Measurements from ENCODE around the gene PPP1R16B. TPM values are rescaled to one million over a fixed set of nuclear protein-coding genes. Genes with fewer than 3 reads are reported as not detected.

PPP1R16B gene
- total and polyA plus RNA-seq, 3 donors from 2014 or later, result 1.2 to 3.7 (median 1.3) TPM

DNA sequence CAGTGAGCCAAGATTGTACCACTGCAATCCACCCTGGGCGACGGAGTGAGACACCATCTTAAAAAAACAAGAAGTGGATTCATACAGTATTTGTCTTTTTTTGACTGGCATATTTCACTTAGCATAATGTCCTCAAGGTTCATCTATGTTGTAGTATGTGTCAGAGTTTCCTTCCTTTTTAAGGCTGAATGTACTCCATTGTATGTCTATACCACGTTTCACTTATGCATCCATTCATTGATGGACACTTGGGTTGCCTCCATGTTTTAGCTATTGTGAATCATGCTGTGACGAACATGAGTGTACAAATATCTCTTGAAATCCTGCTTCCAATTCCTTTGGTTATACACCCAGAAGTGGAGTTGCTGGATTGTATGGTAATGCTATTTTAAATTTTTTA lies 91.8 kb downstream of the PPP1R16B start:
- intact Hi-C loops (cut with DNase I; ENCODE audit: low total_unique reads), result no loop called here

GRCh38 chr20:38900606-38901005 lies 95.1 kb downstream of the PPP1R16B start:
- DNase-seq, result no peak
- Histone ChIP-seq H3K4me3 (no peak overlapping the region), H3K36me3 (ENCODE audit: low read depth, missing control alignments) (no peaks in the 10 kb centered on the region), H3K27me3 (no peaks in the 10 kb centered on the region), H3K27ac (no peak overlapping the region), H3K9me3 (no peaks in the 10 kb centered on the region), H3K4me1 (no peaks in the 10 kb centered on the region)
- 83 to 85% methylated on average over 9 to 13 of the region's 13 CpGs for WGBS, 2 donors
- intact Hi-C loops (cut with DNase I; ENCODE audit: low total_unique reads), result no loop called here
- TF ChIP-seq POLR2A (IDR thresholded peaks at IDR 0.05), result no peak
- no peak for TF ChIP-seq CTCF (IDR thresholded peaks at IDR 0.05)

More for the DNA sequence above, 91.8 kb downstream of the PPP1R16B start:
- Histone ChIP-seq H3K4me3 (no peak overlapping the region), H3K9me3 (no peaks in the 10 kb centered on the region), H3K27ac (no peak overlapping the region), H3K27me3 (no peaks in the 10 kb centered on the region), H3K4me1 (no peaks in the 10 kb centered on the region), H3K36me3 (ENCODE audit: low read depth, missing control alignments) (no peaks in the 10 kb centered on the region)
- TF ChIP-seq CTCF (IDR thresholded peaks at IDR 0.05) (no peak), POLR2A (IDR thresholded peaks at IDR 0.05) (no peak)
- WGBS, 2 donors, result 90 to 93% methylated on average over 4 of the region's 4 CpGs
- no peak for DNase-seq

DNA sequence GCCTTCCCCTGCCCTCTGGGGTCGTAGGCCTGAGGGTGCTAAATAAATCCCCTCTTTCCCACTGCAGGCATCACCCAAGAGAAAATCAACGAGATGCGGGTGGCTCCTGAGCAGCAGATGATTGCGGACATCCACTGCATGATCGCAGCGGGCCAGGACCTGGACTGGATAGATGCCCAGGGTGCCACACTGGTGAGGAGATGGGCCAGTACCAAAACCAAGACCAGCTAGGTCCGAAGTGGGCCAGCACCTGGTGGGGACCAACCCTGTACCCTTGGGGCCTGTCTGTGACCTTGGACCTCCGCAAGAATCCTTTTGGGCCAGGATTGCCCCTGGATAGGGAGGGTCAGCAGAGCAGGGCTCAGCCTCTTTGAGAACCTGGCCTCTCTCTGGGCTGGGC lies 97.1 kb downstream of the PPP1R16B start:
- DNase-seq, result no peak
- intact Hi-C loops (cut with DNase I; ENCODE audit: low total_unique reads), result no loop called here
- no peak for TF ChIP-seq POLR2A (IDR thresholded peaks at IDR 0.05)
- no peak for TF ChIP-seq CTCF (IDR thresholded peaks at IDR 0.05)
- Histone ChIP-seq H3K9me3 (no peaks in the 10 kb centered on the region), H3K4me1 (no peaks in the 10 kb centered on the region), H3K27ac (no peak overlapping the region), H3K4me3 (no peak overlapping the region), H3K27me3 (no peaks in the 10 kb centered on the region), H3K36me3 (ENCODE audit: low read depth, missing control alignments) (no peaks in the 10 kb centered on the region)
- WGBS, 2 donors, result 83 to 93% methylated on average over 7 to 8 of the region's 8 CpGs

DNA sequence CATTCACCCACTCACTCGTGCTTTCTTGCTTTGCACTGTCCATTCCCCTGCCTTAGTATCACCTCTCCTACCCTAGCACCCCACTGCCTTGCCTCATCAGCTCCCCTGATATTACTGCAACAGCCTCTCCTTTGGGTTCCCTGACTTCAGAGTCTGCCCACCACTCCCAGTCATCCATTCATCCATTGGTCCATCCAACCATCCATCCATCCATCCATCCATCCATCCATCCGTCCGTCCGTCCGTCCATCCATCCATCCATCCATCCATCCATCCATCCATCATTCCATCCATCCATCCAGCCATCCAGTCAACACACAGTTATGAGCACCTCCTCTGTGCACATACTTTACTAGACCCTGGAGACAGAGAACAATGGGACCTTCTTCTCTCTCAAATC lies 97.8 kb downstream of the PPP1R16B start:
- intact Hi-C loops (cut with DNase I; ENCODE audit: low total_unique reads), result no loop called here
- Histone ChIP-seq H3K9me3 (no peaks in the 10 kb centered on the region), H3K27ac (no peak overlapping the region), H3K36me3 (ENCODE audit: low read depth, missing control alignments) (no peaks in the 10 kb centered on the region), H3K4me3 (no peak overlapping the region), H3K27me3 (no peaks in the 10 kb centered on the region), H3K4me1 (no peaks in the 10 kb centered on the region)
- TF ChIP-seq CTCF (IDR thresholded peaks at IDR 0.05) (no peak), POLR2A (IDR thresholded peaks at IDR 0.05) (no peak)
- no peak for DNase-seq
- WGBS, 2 donors, result 40 to 45% methylated on average over 5 of the region's 5 CpGs

GRCh38 chr20:38905375-38905774 lies 99.9 kb downstream of the PPP1R16B start:
- intact Hi-C loops (cut with DNase I; ENCODE audit: low total_unique reads), result no loop called here
- H3K9me3 ChIP-seq, result no peaks in the 10 kb centered on the region
- no peaks in the 10 kb centered on the region for H3K27me3 ChIP-seq
- TF ChIP-seq CTCF (IDR thresholded peaks at IDR 0.05) (no peak), POLR2A (IDR thresholded peaks at IDR 0.05) (no peak)
- H3K4me1 ChIP-seq, result no peaks in the 10 kb centered on the region
- 32 to 43% methylated on average over 1 of the region's 1 CpG for WGBS, 2 donors
- no peak overlapping the region for H3K4me3 ChIP-seq
- no peaks in the 10 kb centered on the region for H3K36me3 ChIP-seq (ENCODE audit: low read depth, missing control alignments)
- no peak overlapping the region for H3K27ac ChIP-seq
- no peak for DNase-seq
